Natural killer cell (primary cell): ENCODE data around the gene RAC2. TPM values are rescaled to one million over a fixed set of nuclear protein-coding genes. Genes with fewer than 3 reads are reported as not detected.
A peak's percentile ranks its signal among the peaks of the same experiment; 100 is the strongest.

Experiments used
- ATAC-seq, 3 donors: fragments of 150-1000 bp in 2 of 3; fragments of 200-7000 bp in 1 of 3; cut with Tn5 transposase; 1 replicate in 1 of 3; 2 replicates in 2 of 3; pipeline ENCODE4 v1.10.0; 2021; ENCODE audit warnings: mild to moderate bottlenecking in 2 of 3, moderate library complexity in 2 of 3
- DNase-seq, 2 donors: peaks; one replicate each; pipeline versions ENCODE4 v3.0.0 to v3.0.0-alpha.2; 2013 to 2021; ENCODE audit warnings: mixed read lengths in 1 of 2
- H3K27ac ChIP-seq: one replicate; pipeline ENCODE4 v1.5.1; 2013; ENCODE audit warnings: mild to moderate bottlenecking, low read length
- H3K27me3 ChIP-seq: one replicate; pipeline ENCODE4 v1.6.1; 2013; ENCODE audit warnings: low read length; ENCODE audit not compliant: control insufficient read depth, insufficient read depth
- H3K36me3 ChIP-seq: one replicate; pipeline ENCODE4 v1.6.1; 2013; ENCODE audit warnings: low read length; ENCODE audit not compliant: control insufficient read depth, insufficient read depth
- H3K4me1 ChIP-seq: one replicate; pipeline ENCODE4 v1.6.1; 2013; ENCODE audit warnings: low read length; ENCODE audit not compliant: control insufficient read depth, insufficient read depth
- H3K4me3 ChIP-seq: one replicate; pipeline ENCODE4 v1.5.1; 2013; ENCODE audit warnings: low read length
- H3K9me3 ChIP-seq: one replicate; pipeline ENCODE4 v1.6.1; 2013; ENCODE audit warnings: low read length; ENCODE audit not compliant: control insufficient read depth, insufficient read depth
- H3K27ac Mint-ChIP-seq, 2 donors: one replicate each; pipeline ENCODE4 v1.8.0; 2022; ENCODE audit warnings: mild to moderate bottlenecking in 2 of 2, mixed read lengths in 2 of 2, moderate library complexity in 1 of 2
- H3K27me3 Mint-ChIP-seq, 2 donors: one replicate each; pipeline ENCODE4 v1.8.0; 2022; ENCODE audit warnings: low read depth in 2 of 2, mixed read lengths in 2 of 2
- H3K36me3 Mint-ChIP-seq: one replicate; pipeline ENCODE4 v1.8.0; 2022; ENCODE audit warnings: mixed read lengths
- H3K4me1 Mint-ChIP-seq, 2 donors: one replicate each; pipeline ENCODE4 v1.8.0; 2022; ENCODE audit warnings: mixed read lengths in 2 of 2
- H3K4me3 Mint-ChIP-seq: one replicate; pipeline ENCODE4 v1.8.0; 2022; ENCODE audit warnings: mild to moderate bottlenecking, moderate library complexity, mixed read lengths
- H3K9me3 Mint-ChIP-seq, 2 donors: one replicate each; pipeline ENCODE4 v1.8.0; 2022; ENCODE audit warnings: mixed read lengths in 2 of 2
- WGBS: methylation state at CpG from one replicate; pipeline ENCODE4 v1.1.7; 2013; ENCODE audit warnings: missing lambda C conversion rate; ENCODE audit not compliant: insufficient coverage; 5-methylcytosine and 5-hydroxymethylcytosine counted together
- intact Hi-C: fragments of 100-400 bp; cut with micrococcal nuclease; formaldehyde crosslinking; loops from one replicate; pipeline ENCODE4 v1.14.2; 2022
- total RNA-seq, 4 donors: library from RNA; stranded (reverse); fragments of 120-200 nt in 1 of 4; gene quantifications; one replicate each; pipeline versions ENCODE4 v1.2.3 to v1.2.4, GENCODE V29; 2013 to 2022
- TF ChIP-seq, protein P1 (sequence below): fragments of 200-600 bp; IDR thresholded peaks from one replicate; pipeline ENCODE4 v1.8.0; 2022; ENCODE audit warnings: antibody characterized with exemption

Gene RAC2
- total RNA-seq, 3 donors from 2014 or later (not counting 1 experiment from before 2014, with no cell fraction given) = 647 to 744 (median 741) TPM

GRCh38 chr22:37175414-37176281 is 68.4 kb downstream of the RAC2 start:
- no peak overlapping the region for H3K27ac ChIP-seq
- WGBS = 87% methylated on average over 17 of the region's 18 CpGs
- H3K27ac Mint-ChIP-seq = peak overlapping the region in 1 of 2 donors; percentile 88
- H3K4me1 Mint-ChIP-seq = peaks cover 21 to 34% of the 10 kb centered on the region in 2 donors
- no peaks in the 10 kb centered on the region for H3K36me3 Mint-ChIP-seq
- no peaks in the 10 kb centered on the region for H3K36me3 ChIP-seq
- peaks cover 39% of the 10 kb centered on the region for H3K4me1 ChIP-seq
- H3K4me3 Mint-ChIP-seq = no peak overlapping the region
- H3K9me3 ChIP-seq = no peaks in the 10 kb centered on the region
- no peak overlapping the region for H3K4me3 ChIP-seq
- peaks cover 0 to 4% of the 10 kb centered on the region in 2 donors for H3K27me3 Mint-ChIP-seq
- no peaks in the 10 kb centered on the region for H3K9me3 Mint-ChIP-seq
- intact Hi-C loops = no loop called here
- ATAC-seq (no peak), DNase-seq (no peak)
- TF ChIP-seq, protein P1, sequence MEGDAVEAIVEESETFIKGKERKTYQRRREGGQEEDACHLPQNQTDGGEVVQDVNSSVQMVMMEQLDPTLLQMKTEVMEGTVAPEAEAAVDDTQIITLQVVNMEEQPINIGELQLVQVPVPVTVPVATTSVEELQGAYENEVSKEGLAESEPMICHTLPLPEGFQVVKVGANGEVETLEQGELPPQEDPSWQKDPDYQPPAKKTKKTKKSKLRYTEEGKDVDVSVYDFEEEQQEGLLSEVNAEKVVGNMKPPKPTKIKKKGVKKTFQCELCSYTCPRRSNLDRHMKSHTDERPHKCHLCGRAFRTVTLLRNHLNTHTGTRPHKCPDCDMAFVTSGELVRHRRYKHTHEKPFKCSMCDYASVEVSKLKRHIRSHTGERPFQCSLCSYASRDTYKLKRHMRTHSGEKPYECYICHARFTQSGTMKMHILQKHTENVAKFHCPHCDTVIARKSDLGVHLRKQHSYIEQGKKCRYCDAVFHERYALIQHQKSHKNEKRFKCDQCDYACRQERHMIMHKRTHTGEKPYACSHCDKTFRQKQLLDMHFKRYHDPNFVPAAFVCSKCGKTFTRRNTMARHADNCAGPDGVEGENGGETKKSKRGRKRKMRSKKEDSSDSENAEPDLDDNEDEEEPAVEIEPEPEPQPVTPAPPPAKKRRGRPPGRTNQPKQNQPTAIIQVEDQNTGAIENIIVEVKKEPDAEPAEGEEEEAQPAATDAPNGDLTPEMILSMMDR = no peak
- H3K27me3 ChIP-seq = no peaks in the 10 kb centered on the region

Other genes starting within 250 kb of the RAC2 start
- gene TST, start 224.8 kb downstream of the RAC2 start, total RNA-seq = 1 to 10 TPM; 3.1 to 4.9 (median 4.3) TPM
- gene MPST, start 224.5 kb downstream of the RAC2 start, total RNA-seq = 10 to 100 TPM; 21.4 to 23.9 (median 22.9) TPM
- gene KCTD17, start 192.5 kb downstream of the RAC2 start, total RNA-seq = 10 to 100 TPM; 21.3 to 29.4 (median 22.9) TPM
- gene TMPRSS6, start 134.6 kb downstream of the RAC2 start, total RNA-seq = 1 to 10 TPM; 1.1 to 4.7 (median 3.4) TPM
- gene IL2RB, start 94.4 kb downstream of the RAC2 start, total RNA-seq = 1,000 to 10,000 TPM in 2 of 3 donors, 100 to 1,000 TPM in 1; 905 to 1,386 (median 1,021) TPM
- gene C1QTNF6, start 56.0 kb downstream of the RAC2 start, total RNA-seq = 10 to 100 TPM in 1 of 3 donors, 1 to 10 TPM in 2; 6.0 to 10.3 (median 6.7) TPM
- gene SSTR3, start 31.8 kb downstream of the RAC2 start, total RNA-seq = under 1 TPM; 0.20 to 0.64 (median 0.23) TPM
- 100 to 1,000 TPM; 219 to 260 (median 249) TPM for gene CYTH4, start 38.2 kb upstream of the RAC2 start, total RNA-seq
- under 1 TPM; 0.33 to 0.49 (median 0.36) TPM for gene ELFN2, start 183.2 kb upstream of the RAC2 start, total RNA-seq
- gene MFNG, start 242.1 kb upstream of the RAC2 start, total RNA-seq = 100 to 1,000 TPM in 2 of 3 donors, 10 to 100 TPM in 1; 75.3 to 111 (median 110) TPM